Suprapubic skin (tissue), 4 donors: ENCODE results near the gene AUTS2. TPM values are rescaled to one million over a fixed set of nuclear protein-coding genes. Genes with fewer than 3 reads are reported as not detected.

Source experiments
- DNase-seq, 2 donors: peaks; one replicate each; pipeline ENCODE4 v3.0.0-alpha.2; 2019; ENCODE audit warnings: low spot score in 2 of 2
- H3K27ac ChIP-seq: fragments of 200-600 bp; sonication (generic); one replicate; pipeline ENCODE4 v1.5.1; 2019
- H3K27me3 ChIP-seq: fragments of 200-600 bp; sonication (generic); one replicate; pipeline ENCODE4 v1.5.1; 2019
- H3K36me3 ChIP-seq: fragments of 200-600 bp; sonication (generic); one replicate; pipeline ENCODE4 v1.5.1; 2019
- H3K4me1 ChIP-seq: fragments of 200-600 bp; sonication (generic); one replicate; pipeline ENCODE4 v1.5.1; 2019
- H3K4me3 ChIP-seq: fragments of 200-600 bp; sonication (generic); one replicate; pipeline ENCODE4 v1.5.1; 2019; ENCODE audit warnings: mild to moderate bottlenecking
- H3K9me3 ChIP-seq: fragments of 200-600 bp; sonication (generic); one replicate; pipeline ENCODE4 v1.5.1; 2019
- CTCF ChIP-seq, 2 donors: fragments of 200-600 bp in 1 of 2; fragments of 450-650 bp in 1 of 2; sonication (generic) in 1 of 2; IDR thresholded peaks; one replicate each; pipeline ENCODE4 v1.5.1; 2016 to 2019; ENCODE audit warnings: antibody characterized with exemption in 2 of 2, mild to moderate bottlenecking in 1 of 2, moderate library complexity in 1 of 2
- EP300 ChIP-seq: sonication (generic); formaldehyde crosslinking; IDR thresholded peaks from one replicate; pipeline ENCODE4 v1.6.1; 2017; ENCODE audit warnings: antibody characterized with exemption
- POLR2A ChIP-seq, 2 donors: fragments of 450-650 bp; IDR thresholded peaks; one replicate each; pipeline ENCODE4 v1.6.1; 2017; ENCODE audit warnings: antibody characterized with exemption in 2 of 2, mild to moderate bottlenecking in 2 of 2, moderate library complexity in 2 of 2
- POLR2AphosphoS5 ChIP-seq, 3 donors: sonication (generic); formaldehyde crosslinking; IDR thresholded peaks; one replicate each; pipeline ENCODE4 v1.6.1; 2017; ENCODE audit warnings: antibody characterized with exemption in 3 of 3
- WGBS: methylation state at CpG from one replicate; pipeline ENCODE4 v1.1.5; 2018; 5-methylcytosine and 5-hydroxymethylcytosine counted together
- total RNA-seq, 4 donors: library from RNA; depleted of rRNA; stranded (reverse); fragments of >200 nt; gene quantifications; one replicate each; pipeline ENCODE4 v1.1.0, GENCODE V29; 2016

The AUTS2 gene
- total RNA-seq, 4 donors from 2014 or later, result 31.0 to 102 (median 56.4) TPM

GRCh38 chr7:69919426-69920111 is 321.3 kb downstream of the AUTS2 start:
- no peaks in the 10 kb centered on the region for H3K9me3 ChIP-seq
- H3K27me3 ChIP-seq, result no peaks in the 10 kb centered on the region
- 97% methylated on average over 4 of the region's 4 CpGs for WGBS
- no peaks in the 10 kb centered on the region for H3K4me1 ChIP-seq
- no peak overlapping the region for H3K27ac ChIP-seq
- no peak for DNase-seq
- H3K4me3 ChIP-seq, result no peak overlapping the region
- no peak for TF ChIP-seq POLR2AphosphoS5 (IDR thresholded peaks at IDR 0.05)
- no peak for TF ChIP-seq POLR2A (IDR thresholded peaks at IDR 0.05)
- TF ChIP-seq EP300, result no peak
- TF ChIP-seq CTCF (IDR thresholded peaks at IDR 0.05), result no peak
- H3K36me3 ChIP-seq, result no peaks in the 10 kb centered on the region

- no peaks in the 10 kb centered on the region for H3K27me3 ChIP-seq
- DNase-seq, result no peak
- H3K36me3 ChIP-seq, result no peaks in the 10 kb centered on the region
- no peaks in the 10 kb centered on the region for H3K9me3 ChIP-seq
- no peaks in the 10 kb centered on the region for H3K4me1 ChIP-seq
- 61% methylated on average over 3 of the region's 3 CpGs for WGBS
- H3K27ac ChIP-seq, result no peak overlapping the region
- no peak overlapping the region for H3K4me3 ChIP-seq
- no peak for TF ChIP-seq POLR2AphosphoS5 (IDR thresholded peaks at IDR 0.05)
Measured at GRCh38 chr7:69920797-69921196, 322.5 kb downstream of the AUTS2 start.

- WGBS, result 92% methylated on average over 6 of the region's 6 CpGs
- no peaks in the 10 kb centered on the region for H3K27me3 ChIP-seq
- H3K4me3 ChIP-seq, result no peak overlapping the region
- no peaks in the 10 kb centered on the region for H3K4me1 ChIP-seq
- no peak for TF ChIP-seq POLR2AphosphoS5 (IDR thresholded peaks at IDR 0.05)
- no peak for TF ChIP-seq EP300
- no peak for TF ChIP-seq POLR2A (IDR thresholded peaks at IDR 0.05)
- TF ChIP-seq CTCF (IDR thresholded peaks at IDR 0.05), result no peak
- H3K9me3 ChIP-seq, result no peaks in the 10 kb centered on the region
- no peak overlapping the region for H3K27ac ChIP-seq
- no peaks in the 10 kb centered on the region for H3K36me3 ChIP-seq
- DNase-seq, result no peak
Measured at GRCh38 chr7:69922026-69922803, 323.9 kb downstream of the AUTS2 start.

- H3K27me3 ChIP-seq, result no peaks in the 10 kb centered on the region
- H3K4me3 ChIP-seq, result no peak overlapping the region
- no peaks in the 10 kb centered on the region for H3K4me1 ChIP-seq
- WGBS, result 96% methylated on average over 10 of the region's 10 CpGs
- DNase-seq, result no peak
- TF ChIP-seq CTCF (IDR thresholded peaks at IDR 0.05), result no peak
- no peak for TF ChIP-seq POLR2A (IDR thresholded peaks at IDR 0.05)
- no peak for TF ChIP-seq EP300
- no peak for TF ChIP-seq POLR2AphosphoS5 (IDR thresholded peaks at IDR 0.05)
- H3K9me3 ChIP-seq, result no peaks in the 10 kb centered on the region
- H3K27ac ChIP-seq, result no peak overlapping the region
- H3K36me3 ChIP-seq, result no peaks in the 10 kb centered on the region
Measured at GRCh38 chr7:69927461-69927860, 329.2 kb downstream of the AUTS2 start.

- no peak overlapping the region for H3K4me3 ChIP-seq
- 89% methylated on average over 7 of the region's 7 CpGs for WGBS
Measured at GRCh38 chr7:69928621-69929020, 330.3 kb downstream of the AUTS2 start.

More at GRCh38 chr7:69928621-69929020, 330.3 kb downstream of the AUTS2 start:
- H3K27ac ChIP-seq, result no peak overlapping the region
- no peaks in the 10 kb centered on the region for H3K4me1 ChIP-seq
- H3K9me3 ChIP-seq, result no peaks in the 10 kb centered on the region
- TF ChIP-seq POLR2A (IDR thresholded peaks at IDR 0.05) (no peak), CTCF (IDR thresholded peaks at IDR 0.05) (no peak), POLR2AphosphoS5 (IDR thresholded peaks at IDR 0.05) (no peak), EP300 (no peak)
- no peak for DNase-seq
- no peaks in the 10 kb centered on the region for H3K36me3 ChIP-seq
- H3K27me3 ChIP-seq, result no peaks in the 10 kb centered on the region
